ENCODE results near the gene VAV3. TPM values are rescaled to one million over a fixed set of nuclear protein-coding genes. Genes with fewer than 3 reads are reported as not detected.

Gene VAV3
- total RNA-seq, 1 donor from 2014 or later, result 25.8 TPM

GRCh38 chr1:107877745-107878144, 87.2 kb downstream of the VAV3 start:
- DNase-seq, result no peak
- Mint-ChIP-seq H3K4me1 (ENCODE audit: low read depth, unreplicated experiment) (peaks cover 2% of the 10 kb centered on the region), H3K9me3 (ENCODE audit: unreplicated experiment) (no peaks in the 10 kb centered on the region), H3K27me3 (ENCODE audit: unreplicated experiment) (no peaks in the 10 kb centered on the region), H3K27ac (ENCODE audit: unreplicated experiment) (no peak overlapping the region), H3K4me3 (ENCODE audit: unreplicated experiment) (no peak overlapping the region), H3K36me3 (ENCODE audit: unreplicated experiment) (peaks cover 10% of the 10 kb centered on the region)
- TF ChIP-seq CTCF (IDR thresholded peaks at IDR 0.05; ENCODE audit: partially characterized antibody, unreplicated experiment), result no peak

- H3K27ac Mint-ChIP-seq (ENCODE audit: unreplicated experiment), result no peak overlapping the region
- H3K9me3 Mint-ChIP-seq (ENCODE audit: unreplicated experiment), result no peaks in the 10 kb centered on the region
- DNase-seq, result no peak
- H3K27me3 Mint-ChIP-seq (ENCODE audit: unreplicated experiment), result no peaks in the 10 kb centered on the region
- H3K4me3 Mint-ChIP-seq (ENCODE audit: unreplicated experiment), result no peak overlapping the region
- H3K36me3 Mint-ChIP-seq (ENCODE audit: unreplicated experiment), result peaks cover 10% of the 10 kb centered on the region
- H3K4me1 Mint-ChIP-seq (ENCODE audit: low read depth, unreplicated experiment), result peaks cover 2% of the 10 kb centered on the region
- TF ChIP-seq CTCF (IDR thresholded peaks at IDR 0.05; ENCODE audit: partially characterized antibody, unreplicated experiment), result no peak
Observed at GRCh38 chr1:107877092-107877491, 87.9 kb downstream of the VAV3 start.

- Mint-ChIP-seq H3K36me3 (ENCODE audit: unreplicated experiment) (peaks cover 11% of the 10 kb centered on the region), H3K27ac (ENCODE audit: unreplicated experiment) (no peak overlapping the region), H3K27me3 (ENCODE audit: unreplicated experiment) (no peaks in the 10 kb centered on the region), H3K9me3 (ENCODE audit: unreplicated experiment) (no peaks in the 10 kb centered on the region), H3K4me1 (ENCODE audit: low read depth, unreplicated experiment) (peaks cover 2% of the 10 kb centered on the region), H3K4me3 (ENCODE audit: unreplicated experiment) (no peak overlapping the region)
- DNase-seq, result no peak
- TF ChIP-seq CTCF (IDR thresholded peaks at IDR 0.05; ENCODE audit: partially characterized antibody, unreplicated experiment), result no peak
Observed at GRCh38 chr1:107875689-107876088, 89.3 kb downstream of the VAV3 start.

- H3K9me3 Mint-ChIP-seq (ENCODE audit: unreplicated experiment), result no peaks in the 10 kb centered on the region
- no peak overlapping the region for H3K4me3 Mint-ChIP-seq (ENCODE audit: unreplicated experiment)
- TF ChIP-seq CTCF (IDR thresholded peaks at IDR 0.05; ENCODE audit: partially characterized antibody, unreplicated experiment), result no peak
- no peak for DNase-seq
- no peak overlapping the region for H3K27ac Mint-ChIP-seq (ENCODE audit: unreplicated experiment)
- H3K36me3 Mint-ChIP-seq (ENCODE audit: unreplicated experiment), result peaks cover 12% of the 10 kb centered on the region
- H3K4me1 Mint-ChIP-seq (ENCODE audit: low read depth, unreplicated experiment), result peaks cover 2% of the 10 kb centered on the region
- H3K27me3 Mint-ChIP-seq (ENCODE audit: unreplicated experiment), result no peaks in the 10 kb centered on the region
Observed at GRCh38 chr1:107874221-107874620, 90.8 kb downstream of the VAV3 start.

DNA sequence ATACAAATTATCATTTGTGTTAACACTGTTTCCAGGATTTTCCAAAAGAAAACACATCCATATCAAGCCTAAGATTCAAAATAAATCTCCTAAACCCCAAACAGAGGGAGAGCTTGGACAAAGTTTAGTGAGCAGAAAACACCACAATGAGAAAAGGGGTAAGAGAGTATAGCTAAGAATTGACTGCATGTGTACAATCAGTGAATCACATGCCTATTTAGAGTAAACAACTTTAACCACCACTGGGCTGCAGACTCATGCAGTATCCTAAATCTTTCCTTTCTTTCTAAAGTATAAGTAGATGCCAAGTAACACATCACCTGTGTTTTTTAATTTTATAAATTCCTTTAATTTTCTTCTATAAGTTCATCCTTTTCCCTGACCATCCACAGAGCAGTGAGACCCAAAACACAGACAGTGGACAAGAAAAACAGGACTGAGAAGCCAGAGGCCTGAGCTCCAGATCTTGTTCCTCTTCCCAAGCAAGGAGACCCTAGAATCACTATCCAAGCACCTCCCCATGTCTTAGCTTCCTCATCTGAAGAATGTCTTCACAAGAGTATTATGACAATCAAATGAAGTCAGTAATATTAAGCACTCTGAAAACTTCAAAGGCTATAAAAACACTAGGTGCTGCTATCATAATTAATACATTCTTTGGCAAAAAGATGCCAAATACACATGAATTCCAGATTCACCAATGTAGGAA, 93.1 kb downstream of the VAV3 start:
- Mint-ChIP-seq H3K27me3 (ENCODE audit: unreplicated experiment) (no peaks in the 10 kb centered on the region), H3K4me3 (ENCODE audit: unreplicated experiment) (no peak overlapping the region), H3K4me1 (ENCODE audit: low read depth, unreplicated experiment) (peaks cover under 1% of the 10 kb centered on the region), H3K27ac (ENCODE audit: unreplicated experiment) (no peak overlapping the region), H3K9me3 (ENCODE audit: unreplicated experiment) (no peaks in the 10 kb centered on the region), H3K36me3 (ENCODE audit: unreplicated experiment) (peaks cover 12% of the 10 kb centered on the region)
- no peak for DNase-seq
- no peak for TF ChIP-seq CTCF (IDR thresholded peaks at IDR 0.05; ENCODE audit: partially characterized antibody, unreplicated experiment)
